Vagina (tissue), 2 donors: Measurements from ENCODE around the gene FTSJ1.

Source experiments
- POLR2A ChIP-seq, 2 donors: fragments of 450-650 bp; IDR thresholded peaks; one replicate each; pipeline ENCODE4 v1.6.1; 2017; ENCODE audit warnings: antibody characterized with exemption in 2 of 2, mild to moderate bottlenecking in 2 of 2, moderate library complexity in 2 of 2
- TF ChIP-seq, protein P1 (sequence below), 3 experiments: fragments of 450-650 bp in 2 of 3; fragments of 200-600 bp in 1 of 3; sonication (generic) in 1 of 3; IDR thresholded peaks; one replicate each; pipeline ENCODE4 v1.5.1; 2017 to 2019; ENCODE audit warnings: antibody characterized with exemption in 3 of 3, mild to moderate bottlenecking in 2 of 3, moderate library complexity in 2 of 3

DNA sequence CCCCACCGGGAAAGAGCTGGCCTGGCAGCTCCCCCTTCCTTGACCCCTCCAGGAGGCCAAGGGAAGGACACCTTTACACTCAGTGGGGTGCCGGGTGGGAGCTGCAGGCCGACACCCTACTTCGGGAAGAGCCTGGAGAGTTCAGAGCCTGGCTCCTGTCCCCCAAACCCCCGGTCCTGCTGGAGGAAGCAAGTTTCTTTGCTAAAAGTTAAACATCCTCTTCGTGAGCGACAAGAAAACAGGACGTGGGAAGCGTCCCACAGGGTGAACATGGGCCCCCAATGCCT is 2.4 kb upstream of the FTSJ1 start:
- TF ChIP-seq, protein P1, sequence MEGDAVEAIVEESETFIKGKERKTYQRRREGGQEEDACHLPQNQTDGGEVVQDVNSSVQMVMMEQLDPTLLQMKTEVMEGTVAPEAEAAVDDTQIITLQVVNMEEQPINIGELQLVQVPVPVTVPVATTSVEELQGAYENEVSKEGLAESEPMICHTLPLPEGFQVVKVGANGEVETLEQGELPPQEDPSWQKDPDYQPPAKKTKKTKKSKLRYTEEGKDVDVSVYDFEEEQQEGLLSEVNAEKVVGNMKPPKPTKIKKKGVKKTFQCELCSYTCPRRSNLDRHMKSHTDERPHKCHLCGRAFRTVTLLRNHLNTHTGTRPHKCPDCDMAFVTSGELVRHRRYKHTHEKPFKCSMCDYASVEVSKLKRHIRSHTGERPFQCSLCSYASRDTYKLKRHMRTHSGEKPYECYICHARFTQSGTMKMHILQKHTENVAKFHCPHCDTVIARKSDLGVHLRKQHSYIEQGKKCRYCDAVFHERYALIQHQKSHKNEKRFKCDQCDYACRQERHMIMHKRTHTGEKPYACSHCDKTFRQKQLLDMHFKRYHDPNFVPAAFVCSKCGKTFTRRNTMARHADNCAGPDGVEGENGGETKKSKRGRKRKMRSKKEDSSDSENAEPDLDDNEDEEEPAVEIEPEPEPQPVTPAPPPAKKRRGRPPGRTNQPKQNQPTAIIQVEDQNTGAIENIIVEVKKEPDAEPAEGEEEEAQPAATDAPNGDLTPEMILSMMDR (IDR thresholded peaks at IDR 0.05) = no peak
- no peak for TF ChIP-seq POLR2A (IDR thresholded peaks at IDR 0.05)
